Ramos (cell line): Measurements from ENCODE around the gene SYCP2.

ENCODE experiments used
- in situ Hi-C: fragments of 300-500 bp; cut with MboI; formaldehyde crosslinking; loops from one replicate; pipeline ENCODE4 v1.14.3; 2022; ENCODE audit warnings: low sequenced_read_pairs; ENCODE audit not compliant: unreplicated experiment

Gene SYCP2

GRCh38 chr20:59825944-59826759, 107.3 kb downstream of the SYCP2 start:
- in situ Hi-C loops, result no loop called here

- in situ Hi-C loops, result no loop called here
Observed at GRCh38 chr20:59825563-59825920, 107.9 kb downstream of the SYCP2 start.

- in situ Hi-C loops, result no loop called here
Observed at GRCh38 chr20:59824711-59825562, 108.5 kb downstream of the SYCP2 start.

GRCh38 chr20:59823491-59824259, 109.8 kb downstream of the SYCP2 start:
- in situ Hi-C loops, result no loop called here

GRCh38 chr20:59823030-59823423, 110.4 kb downstream of the SYCP2 start:
- in situ Hi-C loops, result no loop called here

- in situ Hi-C loops, result no loop called here
Observed at GRCh38 chr20:59822291-59823029, 111.0 kb downstream of the SYCP2 start.

- in situ Hi-C loops, result no loop called here
Observed at GRCh38 chr20:59821788-59822187, 111.6 kb downstream of the SYCP2 start.

GRCh38 chr20:59821201-59821600, 112.2 kb downstream of the SYCP2 start:
- in situ Hi-C loops, result no loop called here

- in situ Hi-C loops, result no loop called here
Observed at GRCh38 chr20:59820204-59821041, 113.0 kb downstream of the SYCP2 start.

- in situ Hi-C loops, result no loop called here
Observed at GRCh38 chr20:59819496-59820203, 113.8 kb downstream of the SYCP2 start.

GRCh38 chr20:59818911-59819310, 114.5 kb downstream of the SYCP2 start:
- in situ Hi-C loops, result no loop called here

GRCh38 chr20:59817846-59818615, 115.4 kb downstream of the SYCP2 start:
- in situ Hi-C loops, result no loop called here

- in situ Hi-C loops, result no loop called here
Observed at GRCh38 chr20:59817406-59817805, 116.0 kb downstream of the SYCP2 start.

- in situ Hi-C loops, result no loop called here
Observed at GRCh38 chr20:59816146-59816738, 117.2 kb downstream of the SYCP2 start.

GRCh38 chr20:59814840-59815340, 118.5 kb downstream of the SYCP2 start:
- in situ Hi-C loops, result no loop called here

GRCh38 chr20:59813948-59814839, 119.2 kb downstream of the SYCP2 start:
- in situ Hi-C loops, result no loop called here
